Smooth muscle cell (in vitro differentiated cells): ENCODE data around the gene SLC24A4. TPM values are rescaled to one million over a fixed set of nuclear protein-coding genes. Genes with fewer than 3 reads are reported as not detected.
A peak's percentile ranks its signal among the peaks of the same experiment; 100 is the strongest.

Experiments used
- DNase-seq: peaks from one replicate; lab custom pipeline; 2025; ENCODE audit not compliant: unreplicated experiment; lab: John Stamatoyannopoulos, UW
- H2AFZ ChIP-seq: fragments of 200-600 bp; sonication (generic); 2 replicates; pipeline ENCODE4 v1.6.0; 2016; ENCODE audit warnings: antibody characterized with exemption, low read depth, mild to moderate bottlenecking
- H3F3A ChIP-seq: fragments of 200-600 bp; sonication (generic); 2 replicates; pipeline ENCODE4 v1.6.0; 2017; ENCODE audit warnings: antibody characterized with exemption, low read depth
- H3K27ac ChIP-seq: fragments of 200-600 bp; sonication (generic); 2 replicates; pipeline ENCODE4 v1.5.1; 2016; ENCODE audit warnings: low read depth, mild to moderate bottlenecking
- H3K27me3 ChIP-seq: fragments of 200-600 bp; sonication (generic); 2 replicates; pipeline ENCODE4 v1.6.1; 2016; ENCODE audit warnings: low read depth, mild to moderate bottlenecking
- H3K36me3 ChIP-seq: fragments of 200-600 bp; sonication (generic); 2 replicates; pipeline ENCODE4 v1.5.1; 2016; ENCODE audit warnings: low read depth
- H3K4me1 ChIP-seq: fragments of 200-600 bp; sonication (generic); 2 replicates; pipeline ENCODE4 v1.5.1; 2016; ENCODE audit warnings: low read depth
- H3K4me2 ChIP-seq: fragments of 200-600 bp; sonication (generic); 2 replicates; pipeline ENCODE4 v1.6.0; 2016; ENCODE audit warnings: mild to moderate bottlenecking
- H3K4me3 ChIP-seq: fragments of 200-600 bp; sonication (generic); 2 replicates; pipeline ENCODE4 v1.5.1; 2016; ENCODE audit warnings: mild to moderate bottlenecking
- H3K79me2 ChIP-seq: fragments of 200-600 bp; sonication (generic); 2 replicates; pipeline ENCODE4 v1.6.0; 2016; ENCODE audit warnings: low read depth, mild to moderate bottlenecking
- H3K9ac ChIP-seq: fragments of 200-600 bp; sonication (generic); 2 replicates; pipeline ENCODE4 v1.6.0; 2016; ENCODE audit warnings: low read depth
- H3K9me3 ChIP-seq: fragments of 200-600 bp; sonication (generic); replicated peaks from 2 replicates; pipeline ENCODE4 v1.5.1; 2016; ENCODE audit warnings: low read depth
- H4K20me1 ChIP-seq: fragments of 200-600 bp; sonication (generic); 2 replicates; pipeline ENCODE4 v1.6.0; 2016; ENCODE audit warnings: low read depth
- CTCF ChIP-seq: fragments of 200-600 bp; sonication (generic); IDR thresholded peaks from 2 replicates; pipeline ENCODE4 v1.5.1; 2017; ENCODE audit warnings: borderline replicate concordance, mild to moderate bottlenecking, antibody characterized with exemption; ENCODE audit not compliant: insufficient read depth, poor library complexity, severe bottlenecking
- WGBS: methylation state at CpG from one replicate; pipeline ENCODE4 v1.1.7; 2016; ENCODE audit warnings: low lambda C conversion rate; 5-methylcytosine and 5-hydroxymethylcytosine counted together
- polyA plus RNA-seq: library from polyadenylated mRNA; unstranded; fragments of >200 nt; fragmentation: Nextera tagmentation; extraction: Ambion mirVana; gene quantifications from 2 replicates; pipeline ENCODE4 v1.2.1, GENCODE V29; 2016
- total RNA-seq: library from RNA; depleted of rRNA; stranded (reverse); fragments of >200 nt; gene quantifications from 2 replicates; pipeline ENCODE4 v1.2.3, GENCODE V29; 2014

The SLC24A4 gene
- total and polyA plus RNA-seq, 2 experiments from 2014 or later: 0.58 TPM; not detected in 1

DNA sequence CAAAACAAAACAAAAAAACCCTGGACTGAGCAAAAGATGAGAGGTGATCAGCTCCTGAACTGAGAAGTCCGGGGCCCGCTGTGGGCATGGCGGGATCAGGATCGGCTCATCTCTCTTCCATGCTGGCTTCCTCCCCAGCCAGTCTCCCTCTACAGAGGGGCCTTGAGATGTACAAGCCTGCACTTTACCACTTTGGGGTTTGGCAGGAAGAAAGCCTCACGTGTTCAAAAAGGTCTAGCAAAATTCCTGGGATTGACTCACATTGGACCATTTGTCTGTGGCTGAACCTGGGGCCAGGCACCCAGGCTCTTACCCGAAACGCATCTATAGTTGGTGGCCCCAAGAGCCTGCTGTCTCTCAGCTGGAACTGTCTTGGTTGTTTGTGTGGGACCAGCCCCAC lies 89.0 kb downstream of the SLC24A4 start:
- Histone ChIP-seq H3K27me3 (no peaks in the 10 kb centered on the region), H3K4me1 (peaks cover 6% of the 10 kb centered on the region), H3K27ac (peak overlapping the region; percentile 74), H3K9ac (no peak overlapping the region), H3K36me3 (no peaks in the 10 kb centered on the region), H3K9me3 (no peaks in the 10 kb centered on the region), H3K79me2 (no peaks in the 10 kb centered on the region), H2AFZ (no peak overlapping the region), H3K4me2 (peak overlapping the region; percentile 68), H4K20me1 (no peaks in the 10 kb centered on the region), H3K4me3 (no peak overlapping the region), H3F3A (no peaks in the 10 kb centered on the region)
- TF ChIP-seq CTCF: no peak
- DNase-seq: no peak
- 71% methylated on average over 7 of the region's 7 CpGs for WGBS

- DNase-seq: no peak
- no peaks in the 10 kb centered on the region for H4K20me1 ChIP-seq
Measured at GRCh38 chr14:92412912-92413311, 89.9 kb downstream of the SLC24A4 start.

GRCh38 chr14:92413379-92413778 lies 90.4 kb downstream of the SLC24A4 start:
- no peaks in the 10 kb centered on the region for H3K36me3 ChIP-seq
- no peaks in the 10 kb centered on the region for H3K9me3 ChIP-seq
- TF ChIP-seq CTCF: no peak
- no peak overlapping the region for H3K4me3 ChIP-seq
- H4K20me1 ChIP-seq: no peaks in the 10 kb centered on the region
- no peak overlapping the region for H2AFZ ChIP-seq
- WGBS: 31% methylated on average over 7 of the region's 7 CpGs
- H3K4me1 ChIP-seq: peaks cover 6% of the 10 kb centered on the region
- no peaks in the 10 kb centered on the region for H3K27me3 ChIP-seq
- no peak for DNase-seq
- no peaks in the 10 kb centered on the region for H3F3A ChIP-seq
- peak overlapping the region; percentile 72 for H3K9ac ChIP-seq
- peak overlapping the region; percentile 94 for H3K27ac ChIP-seq
- no peaks in the 10 kb centered on the region for H3K79me2 ChIP-seq
- H3K4me2 ChIP-seq: peak overlapping the region; percentile 76

More at GRCh38 chr14:92412912-92413311, 89.9 kb downstream of the SLC24A4 start:
- peak overlapping the region; percentile 76 for H3K4me2 ChIP-seq
- H3K27me3 ChIP-seq: no peaks in the 10 kb centered on the region
- 38% methylated on average over 10 of the region's 10 CpGs for WGBS
- no peaks in the 10 kb centered on the region for H3K9me3 ChIP-seq
- peak overlapping the region; percentile 94 for H3K27ac ChIP-seq
- H2AFZ ChIP-seq: no peak overlapping the region
- peaks cover 6% of the 10 kb centered on the region for H3K4me1 ChIP-seq
- no peaks in the 10 kb centered on the region for H3F3A ChIP-seq
- H3K9ac ChIP-seq: peak overlapping the region; percentile 72
- TF ChIP-seq CTCF: no peak
- no peaks in the 10 kb centered on the region for H3K36me3 ChIP-seq
- no peaks in the 10 kb centered on the region for H3K79me2 ChIP-seq
- H3K4me3 ChIP-seq: no peak overlapping the region

- no peak for DNase-seq
- no peak overlapping the region for H3K9ac ChIP-seq
- no peak overlapping the region for H3K4me3 ChIP-seq
- no peaks in the 10 kb centered on the region for H3K36me3 ChIP-seq
- H3K27me3 ChIP-seq: no peaks in the 10 kb centered on the region
- H4K20me1 ChIP-seq: no peaks in the 10 kb centered on the region
- H3K4me1 ChIP-seq: peaks cover 6% of the 10 kb centered on the region
- no peak for TF ChIP-seq CTCF
- H3K4me2 ChIP-seq: no peak overlapping the region
- peak overlapping the region; percentile 94 for H3K27ac ChIP-seq
- no peaks in the 10 kb centered on the region for H3K9me3 ChIP-seq
- H3F3A ChIP-seq: no peaks in the 10 kb centered on the region
- no peaks in the 10 kb centered on the region for H3K79me2 ChIP-seq
- no peak overlapping the region for H2AFZ ChIP-seq
- 84% methylated on average over 13 of the region's 13 CpGs for WGBS
Measured at GRCh38 chr14:92414690-92415445, 91.9 kb downstream of the SLC24A4 start.
